OCI-LY3 (cell line): ENCODE measurements around the gene SGMS2.

Experiments used
- EZH2phosphoT487 ChIP-seq: fragments of 200-600 bp; shearing (Covaris generic); IDR thresholded peaks from 2 replicates; pipeline ENCODE4 v1.6.1; 2018; ENCODE audit warnings: antibody characterized with exemption, mixed run types, low read depth
- TF ChIP-seq, protein P1 (sequence below): fragments of 200-600, 300-600 bp; sonication (generic); IDR thresholded peaks from 2 replicates; pipeline ENCODE4 v1.5.1; 2014; ENCODE audit warnings: antibody characterized with exemption, low read length, low read depth

- TF ChIP-seq, protein P1, sequence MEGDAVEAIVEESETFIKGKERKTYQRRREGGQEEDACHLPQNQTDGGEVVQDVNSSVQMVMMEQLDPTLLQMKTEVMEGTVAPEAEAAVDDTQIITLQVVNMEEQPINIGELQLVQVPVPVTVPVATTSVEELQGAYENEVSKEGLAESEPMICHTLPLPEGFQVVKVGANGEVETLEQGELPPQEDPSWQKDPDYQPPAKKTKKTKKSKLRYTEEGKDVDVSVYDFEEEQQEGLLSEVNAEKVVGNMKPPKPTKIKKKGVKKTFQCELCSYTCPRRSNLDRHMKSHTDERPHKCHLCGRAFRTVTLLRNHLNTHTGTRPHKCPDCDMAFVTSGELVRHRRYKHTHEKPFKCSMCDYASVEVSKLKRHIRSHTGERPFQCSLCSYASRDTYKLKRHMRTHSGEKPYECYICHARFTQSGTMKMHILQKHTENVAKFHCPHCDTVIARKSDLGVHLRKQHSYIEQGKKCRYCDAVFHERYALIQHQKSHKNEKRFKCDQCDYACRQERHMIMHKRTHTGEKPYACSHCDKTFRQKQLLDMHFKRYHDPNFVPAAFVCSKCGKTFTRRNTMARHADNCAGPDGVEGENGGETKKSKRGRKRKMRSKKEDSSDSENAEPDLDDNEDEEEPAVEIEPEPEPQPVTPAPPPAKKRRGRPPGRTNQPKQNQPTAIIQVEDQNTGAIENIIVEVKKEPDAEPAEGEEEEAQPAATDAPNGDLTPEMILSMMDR = no peak
- TF ChIP-seq EZH2phosphoT487 = no peak
Observed at GRCh38 chr4:107908377-107908776, 83.6 kb downstream of the SGMS2 start.
